ENCODE data around the gene NXPH4. TPM values are rescaled to one million over a fixed set of nuclear protein-coding genes. Genes with fewer than 3 reads are reported as not detected.

NXPH4 gene
- polyA plus RNA-seq, 1 donor from 2014 or later = 0.53 TPM

- Histone ChIP-seq H3K79me2 (replicated peaks; ENCODE audit: insufficient read depth, low read length) (no peaks in the 10 kb centered on the region), H2AFZ (ENCODE audit: low read depth, low read length) (no peak overlapping the region), H3K9me3 (ENCODE audit: low read length) (no peaks in the 10 kb centered on the region), H3K9ac (ENCODE audit: low read length) (no peak overlapping the region), H3F3A (ENCODE audit: insufficient read depth, low read length, poor library complexity, severe bottlenecking) (no peaks in the 10 kb centered on the region), H3K9me2 (ENCODE audit: insufficient read depth, low read length) (no peaks in the 10 kb centered on the region), H3K4me3 (ENCODE audit: low read length) (no peak overlapping the region), H3K4me2 (ENCODE audit: low read length) (no peak overlapping the region), H3K36me3 (ENCODE audit: insufficient read depth, low read length) (no peaks in the 10 kb centered on the region), H3K27ac (ENCODE audit: low read length) (no peak overlapping the region), H4K20me1 (ENCODE audit: insufficient read depth) (no peaks in the 10 kb centered on the region), H3K27me3 (ENCODE audit: insufficient read depth, low read depth, low read length) (peaks cover 39% of the 10 kb centered on the region)
- TF ChIP-seq MXI1 (conservative IDR thresholded peaks at IDR 0.05; ENCODE audit: poor library complexity, severe bottlenecking) (no peak), CTCF (IDR thresholded peaks at IDR 0.05; ENCODE audit: poor library complexity, severe bottlenecking) (no peak), POLR2AphosphoS5 (IDR thresholded peaks at IDR 0.05) (no peak), SMC3 (conservative IDR thresholded peaks at IDR 0.05; ENCODE audit: poor library complexity) (no peak), TAF1 (IDR thresholded peaks at IDR 0.05; ENCODE audit: low read depth) (no peak), RAD21 (conservative IDR thresholded peaks at IDR 0.05) (no peak), EZH2 (IDR thresholded peaks at IDR 0.05; ENCODE audit: borderline replicate concordance, insufficient read depth, low read length, poor library complexity, severe bottlenecking) (no peak)
These were observed 18.0 kb downstream of the NXPH4 start for GRCh38 chr12:57234571-57235016.

GRCh38 chr12:57235017-57235727, 18.6 kb downstream of the NXPH4 start:
- no peaks in the 10 kb centered on the region for H3K79me2 ChIP-seq (replicated peaks; ENCODE audit: insufficient read depth, low read length)
- H4K20me1 ChIP-seq (ENCODE audit: insufficient read depth) = no peaks in the 10 kb centered on the region
- no peaks in the 10 kb centered on the region for H3K9me2 ChIP-seq (ENCODE audit: insufficient read depth, low read length)
- H3K36me3 ChIP-seq (ENCODE audit: insufficient read depth, low read length) = no peaks in the 10 kb centered on the region
- H3F3A ChIP-seq (ENCODE audit: insufficient read depth, low read length, poor library complexity, severe bottlenecking) = no peaks in the 10 kb centered on the region
- H3K4me2 ChIP-seq (ENCODE audit: low read length) = no peak overlapping the region
- H3K27ac ChIP-seq (ENCODE audit: low read length) = no peak overlapping the region
- H3K9ac ChIP-seq (ENCODE audit: low read length) = no peak overlapping the region
- no peak overlapping the region for H2AFZ ChIP-seq (ENCODE audit: low read depth, low read length)
- H3K4me3 ChIP-seq (ENCODE audit: low read length) = no peak overlapping the region
- peaks cover 39% of the 10 kb centered on the region for H3K27me3 ChIP-seq (ENCODE audit: insufficient read depth, low read depth, low read length)
- TF ChIP-seq, protein P1, sequence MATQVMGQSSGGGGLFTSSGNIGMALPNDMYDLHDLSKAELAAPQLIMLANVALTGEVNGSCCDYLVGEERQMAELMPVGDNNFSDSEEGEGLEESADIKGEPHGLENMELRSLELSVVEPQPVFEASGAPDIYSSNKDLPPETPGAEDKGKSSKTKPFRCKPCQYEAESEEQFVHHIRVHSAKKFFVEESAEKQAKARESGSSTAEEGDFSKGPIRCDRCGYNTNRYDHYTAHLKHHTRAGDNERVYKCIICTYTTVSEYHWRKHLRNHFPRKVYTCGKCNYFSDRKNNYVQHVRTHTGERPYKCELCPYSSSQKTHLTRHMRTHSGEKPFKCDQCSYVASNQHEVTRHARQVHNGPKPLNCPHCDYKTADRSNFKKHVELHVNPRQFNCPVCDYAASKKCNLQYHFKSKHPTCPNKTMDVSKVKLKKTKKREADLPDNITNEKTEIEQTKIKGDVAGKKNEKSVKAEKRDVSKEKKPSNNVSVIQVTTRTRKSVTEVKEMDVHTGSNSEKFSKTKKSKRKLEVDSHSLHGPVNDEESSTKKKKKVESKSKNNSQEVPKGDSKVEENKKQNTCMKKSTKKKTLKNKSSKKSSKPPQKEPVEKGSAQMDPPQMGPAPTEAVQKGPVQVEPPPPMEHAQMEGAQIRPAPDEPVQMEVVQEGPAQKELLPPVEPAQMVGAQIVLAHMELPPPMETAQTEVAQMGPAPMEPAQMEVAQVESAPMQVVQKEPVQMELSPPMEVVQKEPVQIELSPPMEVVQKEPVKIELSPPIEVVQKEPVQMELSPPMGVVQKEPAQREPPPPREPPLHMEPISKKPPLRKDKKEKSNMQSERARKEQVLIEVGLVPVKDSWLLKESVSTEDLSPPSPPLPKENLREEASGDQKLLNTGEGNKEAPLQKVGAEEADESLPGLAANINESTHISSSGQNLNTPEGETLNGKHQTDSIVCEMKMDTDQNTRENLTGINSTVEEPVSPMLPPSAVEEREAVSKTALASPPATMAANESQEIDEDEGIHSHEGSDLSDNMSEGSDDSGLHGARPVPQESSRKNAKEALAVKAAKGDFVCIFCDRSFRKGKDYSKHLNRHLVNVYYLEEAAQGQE (IDR thresholded peaks at IDR 0.05; ENCODE audit: borderline replicate concordance) = no peak
- no peak for TF ChIP-seq EP300 (conservative IDR thresholded peaks at IDR 0.05; ENCODE audit: poor library complexity, severe bottlenecking)
- TF ChIP-seq TAF1 (IDR thresholded peaks at IDR 0.05; ENCODE audit: low read depth) = no peak
- TF ChIP-seq EZH2 (IDR thresholded peaks at IDR 0.05; ENCODE audit: borderline replicate concordance, insufficient read depth, low read length, poor library complexity, severe bottlenecking) = no peak
- no peak for TF ChIP-seq CTCF (IDR thresholded peaks at IDR 0.05; ENCODE audit: poor library complexity, severe bottlenecking)
- TF ChIP-seq POLR2AphosphoS5 (IDR thresholded peaks at IDR 0.05) = no peak
- TF ChIP-seq RAD21 (conservative IDR thresholded peaks at IDR 0.05) = no peak
- no peak for TF ChIP-seq MXI1 (conservative IDR thresholded peaks at IDR 0.05; ENCODE audit: poor library complexity, severe bottlenecking)
- no peak for TF ChIP-seq SMC3 (conservative IDR thresholded peaks at IDR 0.05; ENCODE audit: poor library complexity)
- H3K9me3 ChIP-seq (ENCODE audit: low read length) = no peaks in the 10 kb centered on the region

Data from neural cell (in vitro differentiated cells).